Panc1 (cell line): Measurements from ENCODE around the gene SH3BP4.

Source experiments
- POLR2AphosphoS5 ChIP-seq: IDR thresholded peaks from 2 replicates; pipeline ENCODE4 v1.6.1; 2012; ENCODE audit warnings: mild to moderate bottlenecking, low read depth, low read length, moderate library complexity
- TCF7L2 ChIP-seq: IDR thresholded peaks from 2 replicates; pipeline ENCODE4 v1.6.1; 2011; ENCODE audit warnings: mild to moderate bottlenecking, low read depth, low read length, inconsistent platforms
- TF ChIP-seq, protein P1 (sequence below), 2 experiments: IDR thresholded peaks; 2 replicates each; pipeline ENCODE4 v1.6.1; 2011 to 2012; ENCODE audit warnings: low read depth in 2 of 2, control low read depth in 1 of 2, low read length in 1 of 2, mild to moderate bottlenecking in 1 of 2, moderate library complexity in 1 of 2; ENCODE audit not compliant: insufficient read depth in 1 of 2
- TF ChIP-seq, protein P2 (sequence below): fragments of 450-650 bp; IDR thresholded peaks from 2 replicates; pipeline ENCODE4 v1.5.1; 2017; ENCODE audit warnings: mild to moderate bottlenecking

DNA sequence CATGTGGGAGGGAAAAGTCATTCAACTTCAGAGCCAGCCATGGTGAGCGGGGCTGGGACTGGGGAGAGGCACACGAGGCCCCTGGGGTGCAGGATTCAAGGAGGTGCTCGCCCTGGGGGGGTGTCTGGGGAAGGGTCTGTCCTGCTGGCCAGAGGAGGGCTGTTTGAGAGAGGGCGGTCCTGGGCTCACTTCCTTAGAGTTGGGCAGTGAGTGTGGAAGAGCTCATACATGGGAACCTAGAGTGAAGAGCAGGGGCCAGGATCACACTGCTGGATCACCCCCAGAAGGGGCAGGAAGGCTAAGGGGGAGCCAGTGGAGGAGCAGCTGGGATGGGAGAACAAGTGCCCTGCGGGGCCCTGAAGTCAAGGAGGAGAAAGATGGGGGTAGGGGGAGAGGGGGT lies 6.5 kb downstream of the SH3BP4 start:
- TF ChIP-seq, protein P1, sequence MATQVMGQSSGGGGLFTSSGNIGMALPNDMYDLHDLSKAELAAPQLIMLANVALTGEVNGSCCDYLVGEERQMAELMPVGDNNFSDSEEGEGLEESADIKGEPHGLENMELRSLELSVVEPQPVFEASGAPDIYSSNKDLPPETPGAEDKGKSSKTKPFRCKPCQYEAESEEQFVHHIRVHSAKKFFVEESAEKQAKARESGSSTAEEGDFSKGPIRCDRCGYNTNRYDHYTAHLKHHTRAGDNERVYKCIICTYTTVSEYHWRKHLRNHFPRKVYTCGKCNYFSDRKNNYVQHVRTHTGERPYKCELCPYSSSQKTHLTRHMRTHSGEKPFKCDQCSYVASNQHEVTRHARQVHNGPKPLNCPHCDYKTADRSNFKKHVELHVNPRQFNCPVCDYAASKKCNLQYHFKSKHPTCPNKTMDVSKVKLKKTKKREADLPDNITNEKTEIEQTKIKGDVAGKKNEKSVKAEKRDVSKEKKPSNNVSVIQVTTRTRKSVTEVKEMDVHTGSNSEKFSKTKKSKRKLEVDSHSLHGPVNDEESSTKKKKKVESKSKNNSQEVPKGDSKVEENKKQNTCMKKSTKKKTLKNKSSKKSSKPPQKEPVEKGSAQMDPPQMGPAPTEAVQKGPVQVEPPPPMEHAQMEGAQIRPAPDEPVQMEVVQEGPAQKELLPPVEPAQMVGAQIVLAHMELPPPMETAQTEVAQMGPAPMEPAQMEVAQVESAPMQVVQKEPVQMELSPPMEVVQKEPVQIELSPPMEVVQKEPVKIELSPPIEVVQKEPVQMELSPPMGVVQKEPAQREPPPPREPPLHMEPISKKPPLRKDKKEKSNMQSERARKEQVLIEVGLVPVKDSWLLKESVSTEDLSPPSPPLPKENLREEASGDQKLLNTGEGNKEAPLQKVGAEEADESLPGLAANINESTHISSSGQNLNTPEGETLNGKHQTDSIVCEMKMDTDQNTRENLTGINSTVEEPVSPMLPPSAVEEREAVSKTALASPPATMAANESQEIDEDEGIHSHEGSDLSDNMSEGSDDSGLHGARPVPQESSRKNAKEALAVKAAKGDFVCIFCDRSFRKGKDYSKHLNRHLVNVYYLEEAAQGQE (IDR thresholded peaks at IDR 0.05; ENCODE audit: insufficient read depth in 1 of 2, low read depth in 2 of 2, low read length in 1 of 2) = no peak
- TF ChIP-seq, protein P2, sequence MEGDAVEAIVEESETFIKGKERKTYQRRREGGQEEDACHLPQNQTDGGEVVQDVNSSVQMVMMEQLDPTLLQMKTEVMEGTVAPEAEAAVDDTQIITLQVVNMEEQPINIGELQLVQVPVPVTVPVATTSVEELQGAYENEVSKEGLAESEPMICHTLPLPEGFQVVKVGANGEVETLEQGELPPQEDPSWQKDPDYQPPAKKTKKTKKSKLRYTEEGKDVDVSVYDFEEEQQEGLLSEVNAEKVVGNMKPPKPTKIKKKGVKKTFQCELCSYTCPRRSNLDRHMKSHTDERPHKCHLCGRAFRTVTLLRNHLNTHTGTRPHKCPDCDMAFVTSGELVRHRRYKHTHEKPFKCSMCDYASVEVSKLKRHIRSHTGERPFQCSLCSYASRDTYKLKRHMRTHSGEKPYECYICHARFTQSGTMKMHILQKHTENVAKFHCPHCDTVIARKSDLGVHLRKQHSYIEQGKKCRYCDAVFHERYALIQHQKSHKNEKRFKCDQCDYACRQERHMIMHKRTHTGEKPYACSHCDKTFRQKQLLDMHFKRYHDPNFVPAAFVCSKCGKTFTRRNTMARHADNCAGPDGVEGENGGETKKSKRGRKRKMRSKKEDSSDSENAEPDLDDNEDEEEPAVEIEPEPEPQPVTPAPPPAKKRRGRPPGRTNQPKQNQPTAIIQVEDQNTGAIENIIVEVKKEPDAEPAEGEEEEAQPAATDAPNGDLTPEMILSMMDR = no peak
- TF ChIP-seq TCF7L2 = no peak
- no peak for TF ChIP-seq POLR2AphosphoS5
